H9 (cell line): Measurements from ENCODE around the gene CSF1. TPM values are rescaled to one million over a fixed set of nuclear protein-coding genes. Genes with fewer than 3 reads are reported as not detected.

Experiments used
- DNase-seq: peaks from one replicate; pipeline ENCODE4 v3.0.0-alpha.2; 2017
- H2AFZ ChIP-seq: one replicate; pipeline ENCODE4 v1.6.1; 2013; ENCODE audit warnings: mild to moderate bottlenecking, low read length, control low read depth, moderate library complexity
- H2AK5ac ChIP-seq: 2 replicates; pipeline ENCODE4 v1.6.1; 2013; ENCODE audit warnings: low read length, control low read depth, mixed read lengths; ENCODE audit not compliant: insufficient read length
- H2BK120ac ChIP-seq: one replicate; pipeline ENCODE4 v1.6.1; 2013; ENCODE audit warnings: low read depth, mild to moderate bottlenecking, low read length, control low read depth, inconsistent platforms; ENCODE audit not compliant: poor library complexity, severe bottlenecking
- H2BK12ac ChIP-seq: 2 replicates; pipeline ENCODE4 v1.6.1; 2013; ENCODE audit warnings: low read length, control low read depth, mixed read lengths, low read depth; ENCODE audit not compliant: insufficient read length
- H2BK15ac ChIP-seq: 2 replicates; pipeline ENCODE4 v1.6.1; 2013; ENCODE audit warnings: low read depth, low read length, control low read depth
- H2BK20ac ChIP-seq: one replicate; pipeline ENCODE4 v1.6.1; 2013; ENCODE audit warnings: low read depth, mild to moderate bottlenecking, low read length, control low read depth, inconsistent platforms; ENCODE audit not compliant: poor library complexity, severe bottlenecking
- H2BK5ac ChIP-seq: 2 replicates; pipeline ENCODE4 v1.6.1; 2013; ENCODE audit warnings: low read length, control low read depth, mixed read lengths; ENCODE audit not compliant: insufficient read length
- H3K14ac ChIP-seq: 2 replicates; pipeline ENCODE4 v1.6.1; 2013; ENCODE audit warnings: low read length, control low read depth; ENCODE audit not compliant: insufficient read depth
- H3K18ac ChIP-seq: 2 replicates; pipeline ENCODE4 v1.6.1; 2013; ENCODE audit warnings: low read depth, mild to moderate bottlenecking, mixed read lengths, low read length, control low read depth; ENCODE audit not compliant: insufficient read length
- H3K23ac ChIP-seq: 2 replicates; pipeline ENCODE4 v1.6.1; 2013; ENCODE audit warnings: low read length, control low read depth, mixed read lengths, low read depth; ENCODE audit not compliant: insufficient read length
- H3K23me2 ChIP-seq: 2 replicates; pipeline ENCODE4 v1.6.1; 2013; ENCODE audit warnings: low read depth, mild to moderate bottlenecking, mixed read lengths, low read length, control low read depth; ENCODE audit not compliant: insufficient read length, poor library complexity, severe bottlenecking
- H3K27ac ChIP-seq: 2 replicates; pipeline ENCODE4 v1.5.1; 2013; ENCODE audit warnings: low read length, control low read depth, mixed read lengths, low read depth; ENCODE audit not compliant: insufficient read length
- H3K27me3 ChIP-seq: 2 replicates; pipeline ENCODE4 v1.6.1; 2013; ENCODE audit warnings: low read length, control low read depth, inconsistent platforms; ENCODE audit not compliant: insufficient read depth
- H3K4ac ChIP-seq: 2 replicates; pipeline ENCODE4 v1.6.1; 2013; ENCODE audit warnings: low read depth, mild to moderate bottlenecking, control low read depth, inconsistent platforms, low read length, moderate library complexity
- H3K4me1 ChIP-seq: 2 replicates; pipeline ENCODE4 v1.6.1; 2013; ENCODE audit warnings: low read length, control low read depth, inconsistent platforms; ENCODE audit not compliant: insufficient read depth
- H3K4me2 ChIP-seq: 2 replicates; pipeline ENCODE4 v1.6.1; 2013; ENCODE audit warnings: low read length, control low read depth, mixed read lengths; ENCODE audit not compliant: insufficient read length, insufficient read depth
- H3K56ac ChIP-seq: 2 replicates; pipeline ENCODE4 v1.6.1; 2013; ENCODE audit warnings: low read depth, mild to moderate bottlenecking, mixed read lengths, low read length, control low read depth; ENCODE audit not compliant: insufficient read length
- H3K79me1 ChIP-seq: 2 replicates; pipeline ENCODE4 v1.6.1; 2013; ENCODE audit warnings: low read depth, mild to moderate bottlenecking, moderate library complexity, low read length, control low read depth, inconsistent platforms; ENCODE audit not compliant: insufficient read depth, poor library complexity, severe bottlenecking
- H3K79me2 ChIP-seq: 2 replicates; pipeline ENCODE4 v1.6.1; 2013; ENCODE audit warnings: low read length, control low read depth, inconsistent platforms; ENCODE audit not compliant: insufficient read depth
- H3K9ac ChIP-seq: 2 replicates; pipeline ENCODE4 v1.6.1; 2013; ENCODE audit warnings: low read length, control low read depth, mixed read lengths; ENCODE audit not compliant: insufficient read length; ENCODE audit errors: extremely low read depth
- H3K9me3 ChIP-seq: one replicate; pipeline ENCODE4 v1.6.1; 2013; ENCODE audit warnings: low read depth, low read length, inconsistent platforms; ENCODE audit not compliant: control insufficient read depth
- H3T11ph ChIP-seq: one replicate; pipeline ENCODE4 v1.6.1; 2013; ENCODE audit warnings: mild to moderate bottlenecking, low read length, control low read depth, inconsistent platforms
- H4K20me1 ChIP-seq: one replicate; pipeline ENCODE4 v1.6.1; 2013; ENCODE audit not compliant: control insufficient read depth, insufficient read length, insufficient read depth
- H4K5ac ChIP-seq: 2 replicates; pipeline ENCODE4 v1.6.1; 2013; ENCODE audit warnings: low read depth, mild to moderate bottlenecking, mixed read lengths, low read length, control low read depth; ENCODE audit not compliant: insufficient read length
- H4K8ac ChIP-seq: replicated peaks from 2 replicates; pipeline ENCODE4 v1.6.1; 2013; ENCODE audit warnings: low read length, control low read depth, mixed read lengths, low read depth; ENCODE audit not compliant: insufficient read length
- H4K91ac ChIP-seq: 2 replicates; pipeline ENCODE4 v1.6.1; 2013; ENCODE audit warnings: low read depth, mild to moderate bottlenecking, moderate library complexity, mixed read lengths, low read length, control low read depth; ENCODE audit not compliant: insufficient read length
- H3K27ac Mint-ChIP-seq, 3 experiments: 2 replicates in 2 of 3; 3 replicates in 1 of 3; pipeline ENCODE4 v1.8.0; 2020 to 2021; ENCODE audit warnings: mixed read lengths in 3 of 3, mild to moderate bottlenecking in 1 of 3, moderate library complexity in 1 of 3
- H3K27me3 Mint-ChIP-seq: 2 replicates; pipeline ENCODE4 v1.8.0; 2021; ENCODE audit warnings: low read depth, mild to moderate bottlenecking, moderate library complexity, mixed read lengths
- H3K36me3 Mint-ChIP-seq, 3 experiments: 2 replicates in 2 of 3; 3 replicates in 1 of 3; pipeline ENCODE4 v1.8.0; 2020 to 2021; ENCODE audit warnings: low read depth in 3 of 3, mixed read lengths in 3 of 3; ENCODE audit not compliant: insufficient read depth in 1 of 3
- H3K4me1 Mint-ChIP-seq, 2 experiments: 2 replicates each; pipeline ENCODE4 v1.8.0; 2020; ENCODE audit warnings: mixed read lengths in 2 of 2
- H3K4me3 Mint-ChIP-seq, 2 experiments: 2 replicates in 1 of 2; 3 replicates in 1 of 2; pipeline ENCODE4 v1.8.0; 2020 to 2021; ENCODE audit warnings: mild to moderate bottlenecking in 2 of 2, mixed read lengths in 2 of 2, moderate library complexity in 1 of 2
- H3K9me3 Mint-ChIP-seq, 2 experiments: 2 replicates in 1 of 2; 3 replicates in 1 of 2; pipeline ENCODE4 v1.8.0; 2020; ENCODE audit warnings: mild to moderate bottlenecking in 2 of 2, mixed read lengths in 2 of 2, moderate library complexity in 1 of 2
- WGBS: extraction: QIAGEN DNeasy Blood & Tissue Kit; methylation state at CpG from one replicate; pipeline ENCODE4 v1.1.7; 2013; ENCODE audit warnings: missing lambda C conversion rate, low lambda C conversion rate, mixed read lengths; ENCODE audit not compliant: insufficient read length; ENCODE audit errors: extremely low coverage; 5-methylcytosine and 5-hydroxymethylcytosine counted together
- total RNA-seq: library from RNA; stranded (reverse); gene quantifications from 2 replicates; pipeline ENCODE4 v1.2.1, GENCODE V29; 2021
- TF ChIP-seq, protein P1 (sequence below): fragments of 200-600 bp; sonication (generic); conservative IDR thresholded peaks from 3 replicates; pipeline ENCODE4 v1.8.0; 2021; ENCODE audit warnings: antibody characterized with exemption, mild to moderate bottlenecking

The CSF1 gene
- total RNA-seq, 1 experiment from 2014 or later = 2.3 TPM

DNA sequence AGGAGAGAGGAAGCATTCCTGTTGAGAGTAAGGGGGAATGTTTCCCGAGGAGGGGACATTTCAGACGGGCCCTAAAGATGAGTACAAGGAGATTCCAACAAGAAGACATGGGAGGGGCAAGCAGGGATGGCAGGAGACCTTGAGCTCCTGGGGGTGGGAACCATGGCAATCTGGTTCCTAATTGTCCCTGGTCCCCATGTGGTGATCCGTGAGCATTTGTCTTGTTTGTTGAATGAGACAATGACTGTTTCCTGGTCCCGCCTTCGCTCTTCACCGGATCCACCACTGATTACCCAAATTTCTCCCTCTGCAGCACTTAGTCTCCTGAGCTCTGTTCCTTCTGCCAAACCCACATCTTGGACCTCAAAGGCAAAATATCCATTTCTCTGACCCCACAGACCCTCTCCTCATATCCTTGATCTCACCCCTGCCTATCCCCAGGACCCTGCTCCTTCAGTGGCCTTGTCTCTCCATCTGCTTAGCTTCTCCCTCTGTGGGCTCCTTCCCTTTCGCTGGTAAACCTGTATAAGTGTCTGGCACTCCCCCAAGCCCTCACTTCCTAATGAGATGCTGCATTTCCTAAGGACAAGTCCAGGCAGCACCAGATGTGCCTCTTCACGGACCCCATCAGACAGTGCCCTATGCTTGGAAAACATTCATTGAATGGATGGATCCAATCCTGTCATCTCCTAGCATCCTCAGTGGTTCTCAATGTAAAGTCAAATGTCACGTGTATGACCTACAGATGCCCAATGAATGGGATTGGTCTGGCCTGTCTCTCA, 8.3 kb upstream of the CSF1 start:
- WGBS = no CpG with 5 or more reads among the region's 9 CpGs
- no peak overlapping the region for H2BK20ac ChIP-seq
- Mint-ChIP-seq H3K27me3 (peaks cover 11% of the 10 kb centered on the region), H3K4me3 (no peak overlapping the region), H3K36me3 (no peaks in the 10 kb centered on the region; a peak in 1 of 7 replicates), H3K27ac (peak overlapping the region in 1 of 3 experiments; percentile 22; a peak in 1 of 7 replicates), H3K9me3 (no peaks in the 10 kb centered on the region), H3K4me1 (peaks cover 21% of the 10 kb centered on the region in 2 experiments)
- H3K23me2 ChIP-seq = no peaks in the 10 kb centered on the region
- H3K9me3 ChIP-seq = no peaks in the 10 kb centered on the region
- H3K79me2 ChIP-seq = no peaks in the 10 kb centered on the region
- H3K27me3 ChIP-seq = no peaks in the 10 kb centered on the region; the same call in 1 of the 2 replicates
- no peak overlapping the region for H3K56ac ChIP-seq
- no peak overlapping the region for H2BK120ac ChIP-seq
- H4K5ac ChIP-seq = no peak overlapping the region
- H2BK5ac ChIP-seq = no peak overlapping the region
- no peaks in the 10 kb centered on the region for H3K4me1 ChIP-seq
- TF ChIP-seq, protein P1, sequence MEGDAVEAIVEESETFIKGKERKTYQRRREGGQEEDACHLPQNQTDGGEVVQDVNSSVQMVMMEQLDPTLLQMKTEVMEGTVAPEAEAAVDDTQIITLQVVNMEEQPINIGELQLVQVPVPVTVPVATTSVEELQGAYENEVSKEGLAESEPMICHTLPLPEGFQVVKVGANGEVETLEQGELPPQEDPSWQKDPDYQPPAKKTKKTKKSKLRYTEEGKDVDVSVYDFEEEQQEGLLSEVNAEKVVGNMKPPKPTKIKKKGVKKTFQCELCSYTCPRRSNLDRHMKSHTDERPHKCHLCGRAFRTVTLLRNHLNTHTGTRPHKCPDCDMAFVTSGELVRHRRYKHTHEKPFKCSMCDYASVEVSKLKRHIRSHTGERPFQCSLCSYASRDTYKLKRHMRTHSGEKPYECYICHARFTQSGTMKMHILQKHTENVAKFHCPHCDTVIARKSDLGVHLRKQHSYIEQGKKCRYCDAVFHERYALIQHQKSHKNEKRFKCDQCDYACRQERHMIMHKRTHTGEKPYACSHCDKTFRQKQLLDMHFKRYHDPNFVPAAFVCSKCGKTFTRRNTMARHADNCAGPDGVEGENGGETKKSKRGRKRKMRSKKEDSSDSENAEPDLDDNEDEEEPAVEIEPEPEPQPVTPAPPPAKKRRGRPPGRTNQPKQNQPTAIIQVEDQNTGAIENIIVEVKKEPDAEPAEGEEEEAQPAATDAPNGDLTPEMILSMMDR = no peak
- no peak overlapping the region for H3K4ac ChIP-seq
- H3K9ac ChIP-seq = no peak overlapping the region
- no peak for DNase-seq
- H3T11ph ChIP-seq = no peak overlapping the region
- H2BK15ac ChIP-seq = no peak overlapping the region
- H3K27ac ChIP-seq = no peak overlapping the region
- H4K8ac ChIP-seq = no peak overlapping the region
- no peaks in the 10 kb centered on the region for H4K20me1 ChIP-seq
- H3K4me2 ChIP-seq = no peak overlapping the region
- no peak overlapping the region for H3K23ac ChIP-seq
- no peak overlapping the region for H2AK5ac ChIP-seq
- no peak overlapping the region for H3K18ac ChIP-seq
- H3K14ac ChIP-seq = no peak overlapping the region
- H2BK12ac ChIP-seq = no peak overlapping the region
- no peaks in the 10 kb centered on the region for H3K79me1 ChIP-seq
- no peak overlapping the region for H2AFZ ChIP-seq
- H4K91ac ChIP-seq = no peak overlapping the region
